Osteoblast (primary cell): Measurements from ENCODE around the gene MUC3A. TPM values are rescaled to one million over a fixed set of nuclear protein-coding genes. Genes with fewer than 3 reads are reported as not detected.

ENCODE experiments used
- DNase-seq: peaks from one replicate; pipeline ENCODE4 v3.0.0; 2011; ENCODE audit warnings: low spot score, mixed read lengths; ENCODE audit not compliant: insufficient read length; ENCODE audit errors: missing footprints
- H2AFZ ChIP-seq: 2 replicates; pipeline ENCODE4 v1.6.0; 2011; ENCODE audit warnings: mild to moderate bottlenecking, low read length
- H3K27ac ChIP-seq: 2 replicates; pipeline ENCODE4 v1.5.1; 2011; ENCODE audit warnings: mild to moderate bottlenecking, low read depth, low read length, moderate library complexity
- H3K27me3 ChIP-seq: 2 replicates; pipeline ENCODE4 v1.6.0; 2012; ENCODE audit warnings: mild to moderate bottlenecking, control low read depth, inconsistent platforms, low read length, moderate library complexity; ENCODE audit not compliant: insufficient read depth
- H3K36me3 ChIP-seq: 2 replicates; pipeline ENCODE4 v1.5.1; 2011; ENCODE audit warnings: mild to moderate bottlenecking, low read length, control low read depth, moderate library complexity; ENCODE audit not compliant: insufficient read depth
- H3K4me1 ChIP-seq: 2 replicates; pipeline ENCODE4 v1.5.1; 2011; ENCODE audit warnings: mild to moderate bottlenecking, low read length, control low read depth, moderate library complexity; ENCODE audit not compliant: insufficient read depth
- H3K4me2 ChIP-seq: 2 replicates; pipeline ENCODE4 v1.6.0; 2011; ENCODE audit warnings: mild to moderate bottlenecking, low read length; ENCODE audit not compliant: insufficient read depth
- H3K4me3 ChIP-seq: fragments of 200-600 bp; sonication (generic); 3 replicates; pipeline ENCODE4 v1.5.1; 2012; ENCODE audit warnings: mild to moderate bottlenecking, low read length, inconsistent platforms; ENCODE audit not compliant: insufficient read depth
- H3K79me2 ChIP-seq: 2 replicates; pipeline ENCODE4 v1.6.0; 2012; ENCODE audit warnings: mild to moderate bottlenecking, low read length, control low read depth, inconsistent platforms; ENCODE audit not compliant: insufficient read depth
- H3K9me3 ChIP-seq: 2 replicates; pipeline ENCODE4 v1.5.1; 2011; ENCODE audit warnings: low read depth, low read length, control low read depth
- H4K20me1 ChIP-seq: 2 replicates; pipeline ENCODE4 v1.6.0; 2012; ENCODE audit warnings: mild to moderate bottlenecking, low read length, control low read depth; ENCODE audit not compliant: insufficient read depth
- total RNA-seq: library from RNA; depleted of rRNA; stranded (reverse); fragments of >200 nt; gene quantifications from 2 replicates; pipeline ENCODE4 v1.2.3, GENCODE V29; 2012
- TF ChIP-seq, protein P1 (sequence below): IDR thresholded peaks from 2 replicates; pipeline ENCODE4 v1.5.1; 2011; ENCODE audit warnings: mild to moderate bottlenecking, low read depth, low read length, moderate library complexity; ENCODE audit errors: extremely low read depth

Gene MUC3A
- total RNA-seq, 1 donor = not detected

DNA sequence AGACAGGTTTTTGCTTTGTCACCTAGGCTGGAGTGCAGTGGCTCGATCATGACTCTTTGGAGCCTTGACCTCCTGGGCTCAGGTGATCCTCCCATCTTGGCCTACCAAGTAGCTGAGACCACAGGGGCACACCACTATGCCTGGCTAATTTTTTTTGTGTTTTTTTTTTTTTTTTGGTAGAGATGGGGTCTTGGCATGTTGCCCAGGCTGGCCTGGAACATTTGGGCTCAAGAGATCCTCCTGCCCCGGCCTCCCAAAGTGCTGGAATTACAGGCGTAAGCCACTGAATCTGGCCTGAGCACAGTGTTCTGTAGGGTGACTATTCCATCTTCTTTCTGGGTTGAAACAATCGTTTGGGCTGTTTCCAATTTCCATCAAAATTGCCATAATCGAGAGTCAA lies 1.5 kb upstream of the MUC3A start:
- no peaks in the 10 kb centered on the region for H3K9me3 ChIP-seq
- H2AFZ ChIP-seq = no peak overlapping the region
- no peaks in the 10 kb centered on the region for H3K36me3 ChIP-seq
- no peaks in the 10 kb centered on the region for H4K20me1 ChIP-seq
- peaks cover 30% of the 10 kb centered on the region for H3K27me3 ChIP-seq
- no peaks in the 10 kb centered on the region for H3K4me1 ChIP-seq
- DNase-seq = no peak
- TF ChIP-seq, protein P1, sequence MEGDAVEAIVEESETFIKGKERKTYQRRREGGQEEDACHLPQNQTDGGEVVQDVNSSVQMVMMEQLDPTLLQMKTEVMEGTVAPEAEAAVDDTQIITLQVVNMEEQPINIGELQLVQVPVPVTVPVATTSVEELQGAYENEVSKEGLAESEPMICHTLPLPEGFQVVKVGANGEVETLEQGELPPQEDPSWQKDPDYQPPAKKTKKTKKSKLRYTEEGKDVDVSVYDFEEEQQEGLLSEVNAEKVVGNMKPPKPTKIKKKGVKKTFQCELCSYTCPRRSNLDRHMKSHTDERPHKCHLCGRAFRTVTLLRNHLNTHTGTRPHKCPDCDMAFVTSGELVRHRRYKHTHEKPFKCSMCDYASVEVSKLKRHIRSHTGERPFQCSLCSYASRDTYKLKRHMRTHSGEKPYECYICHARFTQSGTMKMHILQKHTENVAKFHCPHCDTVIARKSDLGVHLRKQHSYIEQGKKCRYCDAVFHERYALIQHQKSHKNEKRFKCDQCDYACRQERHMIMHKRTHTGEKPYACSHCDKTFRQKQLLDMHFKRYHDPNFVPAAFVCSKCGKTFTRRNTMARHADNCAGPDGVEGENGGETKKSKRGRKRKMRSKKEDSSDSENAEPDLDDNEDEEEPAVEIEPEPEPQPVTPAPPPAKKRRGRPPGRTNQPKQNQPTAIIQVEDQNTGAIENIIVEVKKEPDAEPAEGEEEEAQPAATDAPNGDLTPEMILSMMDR = no peak
- H3K79me2 ChIP-seq = no peaks in the 10 kb centered on the region
- H3K4me2 ChIP-seq = no peak overlapping the region
- H3K27ac ChIP-seq = no peak overlapping the region
- H3K4me3 ChIP-seq = no peak overlapping the region

DNA sequence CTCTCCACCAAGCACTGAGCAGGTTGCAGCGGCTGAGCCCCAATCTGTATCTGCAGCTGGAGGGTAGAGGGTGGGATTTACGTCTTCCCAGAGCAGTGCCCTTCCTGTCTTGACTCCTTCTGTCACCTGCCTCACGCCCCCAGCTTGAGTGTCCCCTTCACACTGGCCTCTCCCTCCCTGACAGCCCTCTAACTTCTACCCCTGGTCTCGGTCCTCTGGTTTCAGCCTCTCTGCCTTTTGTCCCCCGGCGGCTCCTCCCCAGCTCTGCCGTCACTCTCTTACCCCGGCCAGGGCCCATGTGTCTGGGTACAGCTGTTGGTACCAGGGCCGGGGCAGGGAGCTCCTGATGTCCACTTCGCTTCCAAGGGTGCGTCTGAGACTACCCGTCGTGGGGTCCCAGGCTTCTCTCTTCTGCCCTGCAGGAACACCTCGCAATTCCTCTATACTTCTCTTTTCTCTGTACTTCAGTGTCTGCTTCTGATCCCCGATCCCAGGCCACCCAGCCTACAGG lies 654 bp downstream of the MUC3A start:
- Histone ChIP-seq H3K27ac (no peak overlapping the region), H3K4me3 (no peak overlapping the region), H3K9me3 (no peaks in the 10 kb centered on the region), H3K4me2 (no peak overlapping the region), H4K20me1 (no peaks in the 10 kb centered on the region), H3K4me1 (no peaks in the 10 kb centered on the region), H3K79me2 (no peaks in the 10 kb centered on the region), H3K36me3 (no peaks in the 10 kb centered on the region), H3K27me3 (peaks cover 30% of the 10 kb centered on the region), H2AFZ (no peak overlapping the region)
- TF ChIP-seq, protein P1 = no peak
- no peak for DNase-seq

DNA sequence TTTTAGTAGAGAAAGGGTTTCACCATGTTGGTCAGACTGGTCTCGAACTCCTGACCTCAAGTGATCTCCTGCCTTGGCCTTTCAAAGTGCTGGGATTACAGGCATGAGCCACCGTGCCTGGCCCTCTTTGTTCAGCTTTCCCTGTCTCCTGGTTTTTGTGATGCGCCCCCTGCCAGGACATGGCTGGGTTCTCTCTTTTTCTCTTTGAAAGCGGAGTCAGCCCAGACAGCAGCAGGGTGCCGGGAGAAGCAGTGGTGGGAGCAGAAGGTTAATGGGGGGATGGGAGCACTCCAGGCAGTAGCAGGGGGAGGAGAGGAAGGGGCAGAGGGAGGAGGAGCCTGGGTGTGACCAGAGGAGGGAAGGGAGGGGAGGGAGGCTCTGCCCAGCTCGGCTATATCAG lies 1.8 kb downstream of the MUC3A start:
- TF ChIP-seq, protein P1 = no peak
- Histone ChIP-seq H3K79me2 (no peaks in the 10 kb centered on the region), H2AFZ (no peak overlapping the region), H3K4me1 (no peaks in the 10 kb centered on the region), H4K20me1 (no peaks in the 10 kb centered on the region), H3K9me3 (no peaks in the 10 kb centered on the region), H3K4me2 (no peak overlapping the region), H3K27ac (no peak overlapping the region), H3K4me3 (no peak overlapping the region), H3K36me3 (no peaks in the 10 kb centered on the region), H3K27me3 (peaks cover 30% of the 10 kb centered on the region)
- peak; percentile 65 for DNase-seq

DNA sequence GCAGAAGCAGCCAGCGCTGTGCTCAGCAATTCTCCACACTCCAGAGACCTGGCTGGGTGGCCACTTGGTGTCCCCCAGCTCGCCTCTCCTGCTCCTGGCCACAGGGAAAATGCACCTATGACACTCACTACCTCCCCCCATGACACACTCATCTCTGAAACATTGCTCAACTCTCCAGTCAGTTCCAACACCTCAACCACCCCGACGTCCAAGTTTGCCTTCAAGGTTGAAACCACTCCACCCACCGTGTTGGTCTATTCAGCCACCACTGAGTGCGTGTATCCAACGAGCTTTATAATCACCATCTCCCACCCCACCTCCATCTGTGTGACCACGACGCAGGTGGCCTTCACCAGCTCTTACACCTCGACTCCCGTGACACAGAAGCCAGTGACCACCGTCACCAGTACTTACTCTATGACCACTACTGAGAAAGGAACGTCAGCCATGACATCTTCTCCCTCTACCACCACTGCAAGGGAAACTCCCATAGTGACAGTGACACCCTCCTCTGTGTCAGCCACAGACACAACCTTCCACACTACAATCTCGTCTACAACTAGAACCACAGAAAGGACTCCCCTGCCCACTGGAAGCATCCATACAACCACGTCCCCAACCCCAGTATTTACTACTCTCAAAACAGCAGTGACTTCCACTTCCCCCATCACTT lies 2.7 kb downstream of the MUC3A start:
- Histone ChIP-seq H3K79me2 (no peaks in the 10 kb centered on the region), H3K4me3 (no peak overlapping the region)
- TF ChIP-seq, protein P1 = no peak

More for the DNA sequence above, 2.7 kb downstream of the MUC3A start:
- no peak overlapping the region for H2AFZ ChIP-seq
- peak; percentile 35 for DNase-seq
- no peaks in the 10 kb centered on the region for H3K9me3 ChIP-seq
- no peaks in the 10 kb centered on the region for H3K36me3 ChIP-seq
- no peak overlapping the region for H3K27ac ChIP-seq
- no peaks in the 10 kb centered on the region for H4K20me1 ChIP-seq
- no peak overlapping the region for H3K4me2 ChIP-seq
- H3K27me3 ChIP-seq = peaks cover 32% of the 10 kb centered on the region
- H3K4me1 ChIP-seq = no peaks in the 10 kb centered on the region
